Gastrocnemius medialis (tissue), 4 donors: ENCODE results near the gene RFNG. TPM values are rescaled to one million over a fixed set of nuclear protein-coding genes. Genes with fewer than 3 reads are reported as not detected.

Experiments
- ATAC-seq, 2 donors: fragments of 150-250 bp; one replicate each; pipeline ENCODE4 v1.9.1; 2016
- DNase-seq, 2 donors: peaks; one replicate each; pipeline ENCODE4 v3.0.0-alpha.2; 2019
- H3K27ac ChIP-seq, 4 donors: fragments of 200-600 bp; sonication (generic); 1 replicate in 1 of 4; 2 replicates in 3 of 4; pipeline ENCODE4 v1.5.1; 2016 to 2018; ENCODE audit warnings: mild to moderate bottlenecking in 2 of 4, moderate library complexity in 1 of 4
- H3K27me3 ChIP-seq, 3 donors: fragments of 200-600 bp; sonication (generic) in 2 of 3; 1 replicate in 1 of 3; 2 replicates in 2 of 3; pipeline versions ENCODE4 v1.5.1 to v1.6.0; 2016 to 2019; ENCODE audit warnings: mild to moderate bottlenecking in 1 of 3, moderate library complexity in 1 of 3
- H3K36me3 ChIP-seq, 2 donors: fragments of 200-600 bp; sonication (generic) in 1 of 2; one replicate each; pipeline ENCODE4 v1.5.1; 2017 to 2018
- H3K4me1 ChIP-seq, 2 donors: fragments of 200-600 bp; sonication (generic) in 1 of 2; one replicate each; pipeline ENCODE4 v1.5.1; 2016 to 2017; ENCODE audit warnings: mild to moderate bottlenecking in 2 of 2
- H3K4me3 ChIP-seq, 4 donors: fragments of 200-600 bp; sonication (generic) in 3 of 4; 1 replicate in 1 of 4; 2 replicates in 3 of 4; pipeline ENCODE4 v1.5.1; 2016 to 2019; ENCODE audit warnings: mild to moderate bottlenecking in 2 of 4
- H3K9me3 ChIP-seq, 3 donors: fragments of 200-600 bp; sonication (generic) in 2 of 3; 1 replicate in 1 of 3; 2 replicates in 2 of 3; pipeline ENCODE4 v1.5.1; 2016 to 2019
- POLR2A ChIP-seq, 2 donors: fragments of 450-650 bp; IDR thresholded peaks; one replicate each; pipeline ENCODE4 v1.6.1; 2017; ENCODE audit warnings: antibody characterized with exemption in 2 of 2, mild to moderate bottlenecking in 2 of 2, moderate library complexity in 2 of 2
- in situ Hi-C, 4 donors: fragments of 200-750 bp; cut with MboI; loops; one replicate each; pipeline versions ENCODE4 v1.15.0 to v1.8.0; 2017; ENCODE audit warnings: low sequenced_read_pairs in 4 of 4
- intact Hi-C: fragments of 100-400 bp; cut with DNase I; formaldehyde crosslinking; loops from one replicate; pipeline ENCODE4 v1.15.1; 2023; ENCODE audit warnings: low total_unique reads
- total RNA-seq, 4 donors: library from RNA; depleted of rRNA; stranded (reverse); fragments of >200 nt; gene quantifications; one replicate each; pipeline versions ENCODE4 v1.1.0 to v1.2.3, GENCODE V29; 2016
- TF ChIP-seq, protein P1 (sequence below), 5 experiments: fragments of 450-650 bp in 3 of 5; fragments of 200-600 bp in 2 of 5; sonication (generic) in 2 of 5; IDR thresholded peaks in 4 of 5; conservative IDR thresholded peaks in 1 of 5; 1 replicate in 4 of 5; 2 replicates in 1 of 5; pipeline ENCODE4 v1.5.1; 2016 to 2019; ENCODE audit warnings: antibody characterized with exemption in 5 of 5, mild to moderate bottlenecking in 3 of 5, moderate library complexity in 3 of 5

The RFNG gene
- total RNA-seq, 4 donors from 2014 or later: 29.6 to 64.9 (median 49.1) TPM

DNA sequence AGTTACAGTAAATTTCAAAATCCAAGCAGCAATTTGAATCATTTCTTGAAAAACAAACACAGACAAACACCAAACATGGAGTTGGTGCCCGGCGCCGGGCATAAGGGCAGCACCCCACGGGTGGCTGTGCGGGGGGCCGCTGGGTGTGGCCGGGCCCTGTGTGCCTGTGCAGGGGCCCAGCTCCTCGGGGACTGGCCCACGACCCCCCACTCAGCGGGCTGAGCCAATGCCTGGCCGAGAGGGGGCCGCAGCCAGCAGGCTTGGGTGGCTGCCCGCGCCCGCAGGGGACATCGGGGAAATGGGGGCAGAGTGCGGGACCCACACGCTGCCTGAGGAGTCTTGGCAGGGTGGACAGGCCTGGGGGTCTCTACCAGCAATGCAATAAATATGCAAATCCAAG lies 26.8 kb upstream of the RFNG start:
- in situ Hi-C loops: no loop called here
- Histone ChIP-seq H3K4me3 (no peak overlapping the region), H3K36me3 (peaks cover 0 to 44% of the 10 kb centered on the region in 2 donors), H3K4me1 (no peaks in the 10 kb centered on the region), H3K27ac (no peak overlapping the region), H3K9me3 (no peaks in the 10 kb centered on the region), H3K27me3 (no peaks in the 10 kb centered on the region)
- no peak for TF ChIP-seq POLR2A (IDR thresholded peaks at IDR 0.05)
- TF ChIP-seq, protein P1, sequence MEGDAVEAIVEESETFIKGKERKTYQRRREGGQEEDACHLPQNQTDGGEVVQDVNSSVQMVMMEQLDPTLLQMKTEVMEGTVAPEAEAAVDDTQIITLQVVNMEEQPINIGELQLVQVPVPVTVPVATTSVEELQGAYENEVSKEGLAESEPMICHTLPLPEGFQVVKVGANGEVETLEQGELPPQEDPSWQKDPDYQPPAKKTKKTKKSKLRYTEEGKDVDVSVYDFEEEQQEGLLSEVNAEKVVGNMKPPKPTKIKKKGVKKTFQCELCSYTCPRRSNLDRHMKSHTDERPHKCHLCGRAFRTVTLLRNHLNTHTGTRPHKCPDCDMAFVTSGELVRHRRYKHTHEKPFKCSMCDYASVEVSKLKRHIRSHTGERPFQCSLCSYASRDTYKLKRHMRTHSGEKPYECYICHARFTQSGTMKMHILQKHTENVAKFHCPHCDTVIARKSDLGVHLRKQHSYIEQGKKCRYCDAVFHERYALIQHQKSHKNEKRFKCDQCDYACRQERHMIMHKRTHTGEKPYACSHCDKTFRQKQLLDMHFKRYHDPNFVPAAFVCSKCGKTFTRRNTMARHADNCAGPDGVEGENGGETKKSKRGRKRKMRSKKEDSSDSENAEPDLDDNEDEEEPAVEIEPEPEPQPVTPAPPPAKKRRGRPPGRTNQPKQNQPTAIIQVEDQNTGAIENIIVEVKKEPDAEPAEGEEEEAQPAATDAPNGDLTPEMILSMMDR (IDR thresholded peaks at IDR 0.05 in 4 of 5, conservative IDR thresholded peaks at IDR 0.05 in 1 of 5): no peak
- intact Hi-C loops: loop anchor here (10.0 kb wide), 1 partner anchor 74 kb away; no protein-coding TSS in a partner anchor
- ATAC-seq: no peak
- no peak for DNase-seq

DNA sequence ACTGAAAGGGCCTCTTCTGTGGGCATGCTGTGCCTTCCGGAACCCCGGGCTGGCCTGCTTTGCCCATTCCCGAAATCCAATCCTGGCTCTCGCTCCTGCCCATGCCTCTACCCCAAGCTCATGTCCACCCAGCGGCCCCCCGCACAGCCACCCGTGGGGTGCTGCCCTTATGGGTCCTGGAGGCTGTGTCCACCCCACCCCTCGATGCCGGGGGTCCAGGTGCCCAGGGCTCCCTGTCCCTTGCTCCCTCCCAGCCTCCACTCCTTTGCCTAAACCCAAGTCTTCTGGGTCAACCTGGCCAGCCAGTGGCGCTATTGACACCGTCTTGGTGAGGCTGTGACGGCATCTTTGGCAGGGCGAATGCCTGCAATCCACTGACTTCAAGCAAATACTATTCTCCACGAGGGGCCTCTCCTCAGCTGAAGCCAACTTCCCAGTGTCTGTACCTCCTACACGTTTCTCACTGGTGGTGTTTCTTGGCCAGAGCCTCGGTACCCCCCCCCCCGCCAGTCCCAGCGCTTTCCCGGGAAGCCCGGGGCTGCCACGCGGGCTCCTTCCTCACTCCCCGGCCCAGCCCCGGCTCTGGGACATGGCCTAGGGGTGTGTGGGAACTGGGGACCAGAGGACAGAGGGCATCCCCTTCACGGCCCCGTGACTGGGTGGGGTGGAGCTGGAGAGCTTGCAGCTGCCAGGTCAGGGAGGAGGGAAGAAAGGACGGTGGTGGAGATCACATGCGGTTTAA lies 26.2 kb upstream of the RFNG start:
- Histone ChIP-seq H3K27me3 (no peaks in the 10 kb centered on the region), H3K4me1 (no peaks in the 10 kb centered on the region), H3K9me3 (no peaks in the 10 kb centered on the region), H3K27ac (no peak overlapping the region), H3K36me3 (peaks cover 0 to 37% of the 10 kb centered on the region in 2 donors), H3K4me3 (no peak overlapping the region)
- in situ Hi-C loops (no loop called here), intact Hi-C loops (loop anchor here (10.0 kb wide), 1 partner anchor 73 kb away; no protein-coding TSS in a partner anchor)
- DNase-seq: peak in 1 of 2 donors; percentile 52
- TF ChIP-seq POLR2A (IDR thresholded peaks at IDR 0.05): no peak
- TF ChIP-seq, protein P1 (IDR thresholded peaks at IDR 0.05 in 4 of 5, conservative IDR thresholded peaks at IDR 0.05 in 1 of 5): no peak
- peak in 1 of 2 donors; percentile 59 for ATAC-seq

DNA sequence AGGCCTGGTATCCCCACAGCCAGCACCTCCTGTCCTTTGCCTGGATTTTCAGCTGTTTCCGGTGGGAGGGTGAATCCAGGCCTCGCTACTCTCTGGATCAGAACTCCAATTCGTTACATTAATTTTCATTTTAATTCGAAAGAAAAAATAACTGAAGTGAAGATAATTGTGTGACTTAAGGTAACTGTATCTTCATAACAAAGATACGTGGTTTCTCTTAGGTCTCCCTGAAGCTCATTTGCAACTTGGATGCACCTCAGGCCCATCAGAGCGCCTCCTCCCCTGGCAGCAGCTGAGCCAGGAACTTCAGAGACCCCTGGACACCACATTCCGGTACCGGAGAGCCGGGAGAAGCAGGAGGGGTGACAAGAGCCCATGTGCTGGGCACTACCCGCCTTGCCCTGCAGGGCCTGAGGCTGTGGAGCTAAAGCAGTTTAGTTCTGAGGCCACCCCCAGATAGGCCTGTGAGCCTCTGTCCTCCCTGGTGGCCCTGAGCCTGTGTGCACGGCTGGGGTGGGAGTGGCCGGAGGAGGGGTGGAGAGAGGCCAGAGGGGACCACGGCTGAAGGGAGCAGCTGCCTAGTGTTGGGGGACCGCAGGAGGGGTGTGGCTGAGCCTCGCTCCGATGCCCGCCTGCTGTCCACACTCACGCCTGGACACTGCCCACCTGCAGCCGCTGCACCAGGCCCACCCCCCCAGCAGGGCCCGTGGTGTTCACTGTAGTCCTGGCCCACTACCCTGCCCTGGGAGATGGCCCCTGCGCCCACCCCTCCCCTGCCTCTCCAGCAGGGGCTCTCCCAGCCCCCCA lies 25.4 kb upstream of the RFNG start:
- intact Hi-C loops (loop anchor here (10.0 kb wide), 1 partner anchor 72 kb away; no protein-coding TSS in a partner anchor), in situ Hi-C loops (no loop called here)
- TF ChIP-seq, protein P1 (IDR thresholded peaks at IDR 0.05 in 4 of 5, conservative IDR thresholded peaks at IDR 0.05 in 1 of 5): no peak
- TF ChIP-seq POLR2A (IDR thresholded peaks at IDR 0.05): no peak
- no peaks in the 10 kb centered on the region for H3K4me1 ChIP-seq
- no peaks in the 10 kb centered on the region for H3K9me3 ChIP-seq
- DNase-seq (no peak), ATAC-seq (peak in 1 of 2 donors; percentile 22)
- H3K36me3 ChIP-seq: peaks cover 0 to 30% of the 10 kb centered on the region in 2 donors
- no peak overlapping the region for H3K27ac ChIP-seq
- H3K27me3 ChIP-seq: no peaks in the 10 kb centered on the region
- no peak overlapping the region for H3K4me3 ChIP-seq

DNA sequence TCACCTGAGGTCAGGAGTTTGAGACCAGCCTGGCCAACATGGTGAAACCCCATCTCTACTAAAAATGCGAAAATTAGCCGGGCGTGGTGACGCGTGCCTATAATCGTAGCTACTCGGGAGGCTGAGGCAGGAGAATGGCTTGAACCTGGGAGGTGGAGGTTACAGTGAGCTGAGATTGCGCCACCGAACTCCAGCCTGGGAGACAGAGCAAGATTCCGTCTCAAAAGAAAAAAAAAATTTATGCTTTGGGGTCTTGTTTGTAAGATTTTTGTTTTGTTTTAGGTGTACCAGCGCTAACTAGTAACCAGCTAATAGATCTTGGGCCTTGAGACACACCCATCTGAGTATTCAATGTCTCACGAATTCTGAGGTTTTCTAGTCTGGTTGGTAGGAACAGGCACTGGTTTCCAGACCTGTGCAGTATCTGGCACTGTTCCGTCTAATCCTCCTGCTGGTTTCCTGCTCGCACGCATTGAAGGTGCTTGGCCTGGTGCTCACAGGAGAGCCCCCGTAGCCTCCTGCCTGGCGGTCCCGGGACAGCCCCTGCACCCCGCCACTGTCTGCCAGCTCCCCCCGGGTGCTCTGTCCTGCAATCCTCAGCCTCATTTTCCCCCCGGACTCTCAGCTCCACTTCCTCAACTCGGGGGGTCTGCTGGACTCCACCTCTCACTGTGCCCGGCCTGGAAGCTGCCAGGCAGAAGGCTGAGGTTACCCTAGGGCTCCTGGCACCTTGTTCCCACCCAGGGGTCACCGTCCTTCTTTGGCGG lies 24.6 kb upstream of the RFNG start:
- no peak for DNase-seq
- Histone ChIP-seq H3K4me1 (no peaks in the 10 kb centered on the region), H3K9me3 (no peaks in the 10 kb centered on the region), H3K4me3 (no peak overlapping the region), H3K27me3 (no peaks in the 10 kb centered on the region), H3K27ac (no peak overlapping the region), H3K36me3 (peaks cover 0 to 22% of the 10 kb centered on the region in 2 donors)
- in situ Hi-C loops (no loop called here), intact Hi-C loops (loop anchor here (10.0 kb wide), 1 partner anchor 71 kb away; no protein-coding TSS in a partner anchor)
- no peak for ATAC-seq
- TF ChIP-seq POLR2A (IDR thresholded peaks at IDR 0.05): no peak
- TF ChIP-seq, protein P1 (IDR thresholded peaks at IDR 0.05 in 4 of 5, conservative IDR thresholded peaks at IDR 0.05 in 1 of 5): no peak
